Neural cell (in vitro differentiated cells): Measurements from ENCODE around the gene CD83. TPM values are rescaled to one million over a fixed set of nuclear protein-coding genes. Genes with fewer than 3 reads are reported as not detected.

ENCODE experiments used
- H2AFZ ChIP-seq: fragments of 200-600, 300-800 bp; sonication (generic), shearing (Covaris generic); 2 replicates; pipeline ENCODE4 v1.6.0; 2014; ENCODE audit warnings: low read depth, mild to moderate bottlenecking, antibody characterized with exemption, low read length, moderate library complexity
- H3F3A ChIP-seq: fragments of 200-600 bp; shearing (Covaris generic); 2 replicates; pipeline ENCODE4 v1.6.1; 2016; ENCODE audit warnings: mild to moderate bottlenecking, moderate library complexity, mixed read lengths, antibody characterized with exemption, low read length; ENCODE audit not compliant: insufficient read depth, poor library complexity, severe bottlenecking
- H3K27ac ChIP-seq: fragments of 200-600, 300-800 bp; sonication (generic), shearing (Covaris generic); 2 replicates; pipeline ENCODE4 v1.5.1; 2014; ENCODE audit warnings: mild to moderate bottlenecking, low read length, moderate library complexity
- H3K27me3 ChIP-seq: fragments of 300-800, 200-600 bp; sonication (generic), shearing (Covaris generic); 2 replicates; pipeline ENCODE4 v1.6.0; 2014; ENCODE audit warnings: mild to moderate bottlenecking, low read depth, low read length, moderate library complexity; ENCODE audit not compliant: insufficient read depth
- H3K36me3 ChIP-seq: fragments of 300-800, 200-600 bp; sonication (generic), shearing (Covaris generic); 2 replicates; pipeline ENCODE4 v1.5.1; 2014; ENCODE audit warnings: mild to moderate bottlenecking, antibody characterized with exemption, low read length, moderate library complexity; ENCODE audit not compliant: insufficient read depth
- H3K4me2 ChIP-seq: fragments of 300-800, 200-600 bp; sonication (generic), shearing (Covaris generic); 2 replicates; pipeline ENCODE4 v1.6.0; 2014; ENCODE audit warnings: mild to moderate bottlenecking, low read length
- H3K4me3 ChIP-seq: fragments of 300-800, 200-600 bp; sonication (generic), shearing (Covaris generic); 2 replicates; pipeline ENCODE4 v1.5.1; 2014; ENCODE audit warnings: mild to moderate bottlenecking, low read length, moderate library complexity
- H3K79me2 ChIP-seq: fragments of 200-600 bp; shearing (Covaris generic); replicated peaks from 2 replicates; pipeline ENCODE4 v1.6.0; 2014; ENCODE audit warnings: mild to moderate bottlenecking, low read length, moderate library complexity; ENCODE audit not compliant: insufficient read depth
- H3K9ac ChIP-seq: fragments of 300-800, 200-600 bp; sonication (generic), shearing (Covaris generic); 2 replicates; pipeline ENCODE4 v1.6.1; 2016; ENCODE audit warnings: mild to moderate bottlenecking, low read length, mixed read lengths
- H3K9me2 ChIP-seq: fragments of 200-600 bp; shearing (Covaris generic); 2 replicates; pipeline ENCODE4 v1.6.1; 2016; ENCODE audit warnings: mild to moderate bottlenecking, low read length, mixed read lengths; ENCODE audit not compliant: insufficient read depth
- H3K9me3 ChIP-seq: fragments of 200-600, 300-800 bp; sonication (generic), shearing (Covaris generic); 2 replicates; pipeline ENCODE4 v1.6.1; 2016; ENCODE audit warnings: mild to moderate bottlenecking, mixed run types, low read length, moderate library complexity, mixed read lengths
- H4K20me1 ChIP-seq: fragments of 200-600 bp; shearing (Covaris generic); 2 replicates; pipeline ENCODE4 v1.6.1; 2016; ENCODE audit warnings: mild to moderate bottlenecking, mixed run types; ENCODE audit not compliant: insufficient read depth
- EP300 ChIP-seq: fragments of 450-650 bp; conservative IDR thresholded peaks from 2 replicates; pipeline ENCODE4 v1.6.1; 2014; ENCODE audit warnings: antibody characterized with exemption, mild to moderate bottlenecking, moderate library complexity; ENCODE audit not compliant: poor library complexity, severe bottlenecking
- EZH2 ChIP-seq: fragments of 200-600, 300-800 bp; shearing (Covaris generic), sonication (generic); IDR thresholded peaks from 2 replicates; pipeline ENCODE4 v1.6.1; 2014; ENCODE audit warnings: antibody characterized with exemption, low read length, borderline replicate concordance, mild to moderate bottlenecking; ENCODE audit not compliant: insufficient read depth, poor library complexity, severe bottlenecking
- MXI1 ChIP-seq: fragments of 450-650 bp; conservative IDR thresholded peaks from 2 replicates; pipeline ENCODE4 v1.6.1; 2014; ENCODE audit warnings: antibody characterized with exemption, mild to moderate bottlenecking; ENCODE audit not compliant: poor library complexity, severe bottlenecking
- POLR2AphosphoS5 ChIP-seq: IDR thresholded peaks from 2 replicates; pipeline ENCODE4 v1.6.1; 2012
- RAD21 ChIP-seq: fragments of 450-650 bp; conservative IDR thresholded peaks from 2 replicates; pipeline ENCODE4 v1.6.1; 2014; ENCODE audit warnings: antibody characterized with exemption, mild to moderate bottlenecking, moderate library complexity
- SMC3 ChIP-seq: fragments of 450-650 bp; conservative IDR thresholded peaks from 2 replicates; pipeline ENCODE4 v1.6.1; 2014; ENCODE audit warnings: antibody characterized with exemption, mild to moderate bottlenecking, moderate library complexity; ENCODE audit not compliant: poor library complexity
- TAF1 ChIP-seq: IDR thresholded peaks from 2 replicates; pipeline ENCODE4 v1.6.1; 2012; ENCODE audit warnings: low read depth
- polyA plus RNA-seq: library from polyadenylated mRNA; depleted of rRNA; stranded (reverse); fragments of >200 nt; gene quantifications from 2 replicates; pipeline ENCODE4 v1.2.3, GENCODE V29; 2014
- TF ChIP-seq, protein P1 (sequence below): IDR thresholded peaks from 2 replicates; pipeline ENCODE4 v1.6.1; 2012; ENCODE audit warnings: borderline replicate concordance
- TF ChIP-seq, protein P2 (sequence below): fragments of 450-650 bp; IDR thresholded peaks from 2 replicates; pipeline ENCODE4 v1.5.1; 2014; ENCODE audit warnings: antibody characterized with exemption, mild to moderate bottlenecking, moderate library complexity; ENCODE audit not compliant: poor library complexity, severe bottlenecking

CD83 gene
- polyA plus RNA-seq, 1 donor from 2014 or later: 17.0 TPM

GRCh38 chr6:14131579-14131978, 14.0 kb downstream of the CD83 start:
- Histone ChIP-seq H4K20me1 (no peaks in the 10 kb centered on the region), H3K9me2 (no peaks in the 10 kb centered on the region), H3K79me2 (no peaks in the 10 kb centered on the region), H3K27me3 (no peaks in the 10 kb centered on the region), H3F3A (no peaks in the 10 kb centered on the region), H3K4me2 (no peak overlapping the region), H2AFZ (no peak overlapping the region), H3K4me3 (no peak overlapping the region), H3K9me3 (no peaks in the 10 kb centered on the region), H3K9ac (no peak overlapping the region), H3K27ac (no peak overlapping the region), H3K36me3 (no peaks in the 10 kb centered on the region)
- TF ChIP-seq, protein P1, sequence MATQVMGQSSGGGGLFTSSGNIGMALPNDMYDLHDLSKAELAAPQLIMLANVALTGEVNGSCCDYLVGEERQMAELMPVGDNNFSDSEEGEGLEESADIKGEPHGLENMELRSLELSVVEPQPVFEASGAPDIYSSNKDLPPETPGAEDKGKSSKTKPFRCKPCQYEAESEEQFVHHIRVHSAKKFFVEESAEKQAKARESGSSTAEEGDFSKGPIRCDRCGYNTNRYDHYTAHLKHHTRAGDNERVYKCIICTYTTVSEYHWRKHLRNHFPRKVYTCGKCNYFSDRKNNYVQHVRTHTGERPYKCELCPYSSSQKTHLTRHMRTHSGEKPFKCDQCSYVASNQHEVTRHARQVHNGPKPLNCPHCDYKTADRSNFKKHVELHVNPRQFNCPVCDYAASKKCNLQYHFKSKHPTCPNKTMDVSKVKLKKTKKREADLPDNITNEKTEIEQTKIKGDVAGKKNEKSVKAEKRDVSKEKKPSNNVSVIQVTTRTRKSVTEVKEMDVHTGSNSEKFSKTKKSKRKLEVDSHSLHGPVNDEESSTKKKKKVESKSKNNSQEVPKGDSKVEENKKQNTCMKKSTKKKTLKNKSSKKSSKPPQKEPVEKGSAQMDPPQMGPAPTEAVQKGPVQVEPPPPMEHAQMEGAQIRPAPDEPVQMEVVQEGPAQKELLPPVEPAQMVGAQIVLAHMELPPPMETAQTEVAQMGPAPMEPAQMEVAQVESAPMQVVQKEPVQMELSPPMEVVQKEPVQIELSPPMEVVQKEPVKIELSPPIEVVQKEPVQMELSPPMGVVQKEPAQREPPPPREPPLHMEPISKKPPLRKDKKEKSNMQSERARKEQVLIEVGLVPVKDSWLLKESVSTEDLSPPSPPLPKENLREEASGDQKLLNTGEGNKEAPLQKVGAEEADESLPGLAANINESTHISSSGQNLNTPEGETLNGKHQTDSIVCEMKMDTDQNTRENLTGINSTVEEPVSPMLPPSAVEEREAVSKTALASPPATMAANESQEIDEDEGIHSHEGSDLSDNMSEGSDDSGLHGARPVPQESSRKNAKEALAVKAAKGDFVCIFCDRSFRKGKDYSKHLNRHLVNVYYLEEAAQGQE: no peak
- TF ChIP-seq RAD21 (no peak), EP300 (no peak), SMC3 (no peak), POLR2AphosphoS5 (no peak), TAF1 (no peak), EZH2 (no peak), MXI1 (no peak)
- TF ChIP-seq, protein P2, sequence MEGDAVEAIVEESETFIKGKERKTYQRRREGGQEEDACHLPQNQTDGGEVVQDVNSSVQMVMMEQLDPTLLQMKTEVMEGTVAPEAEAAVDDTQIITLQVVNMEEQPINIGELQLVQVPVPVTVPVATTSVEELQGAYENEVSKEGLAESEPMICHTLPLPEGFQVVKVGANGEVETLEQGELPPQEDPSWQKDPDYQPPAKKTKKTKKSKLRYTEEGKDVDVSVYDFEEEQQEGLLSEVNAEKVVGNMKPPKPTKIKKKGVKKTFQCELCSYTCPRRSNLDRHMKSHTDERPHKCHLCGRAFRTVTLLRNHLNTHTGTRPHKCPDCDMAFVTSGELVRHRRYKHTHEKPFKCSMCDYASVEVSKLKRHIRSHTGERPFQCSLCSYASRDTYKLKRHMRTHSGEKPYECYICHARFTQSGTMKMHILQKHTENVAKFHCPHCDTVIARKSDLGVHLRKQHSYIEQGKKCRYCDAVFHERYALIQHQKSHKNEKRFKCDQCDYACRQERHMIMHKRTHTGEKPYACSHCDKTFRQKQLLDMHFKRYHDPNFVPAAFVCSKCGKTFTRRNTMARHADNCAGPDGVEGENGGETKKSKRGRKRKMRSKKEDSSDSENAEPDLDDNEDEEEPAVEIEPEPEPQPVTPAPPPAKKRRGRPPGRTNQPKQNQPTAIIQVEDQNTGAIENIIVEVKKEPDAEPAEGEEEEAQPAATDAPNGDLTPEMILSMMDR: no peak

GRCh38 chr6:14132244-14132920, 14.8 kb downstream of the CD83 start:
- no peaks in the 10 kb centered on the region for H3F3A ChIP-seq
- no peak overlapping the region for H3K27ac ChIP-seq
- H3K4me3 ChIP-seq: no peak overlapping the region
- H3K4me2 ChIP-seq: no peak overlapping the region
- H2AFZ ChIP-seq: no peak overlapping the region
- H3K9me2 ChIP-seq: no peaks in the 10 kb centered on the region
- no peaks in the 10 kb centered on the region for H3K79me2 ChIP-seq
- TF ChIP-seq POLR2AphosphoS5 (no peak), EZH2 (no peak), EP300 (no peak), SMC3 (no peak), MXI1 (no peak), RAD21 (no peak), TAF1 (no peak)
- TF ChIP-seq, protein P2: no peak
- TF ChIP-seq, protein P1: no peak
- H3K9me3 ChIP-seq: no peaks in the 10 kb centered on the region
- H3K36me3 ChIP-seq: no peaks in the 10 kb centered on the region
- H4K20me1 ChIP-seq: no peaks in the 10 kb centered on the region
- H3K27me3 ChIP-seq: no peaks in the 10 kb centered on the region
- no peak overlapping the region for H3K9ac ChIP-seq
